ENCODE measurements around the gene AJM1. TPM values are rescaled to one million over a fixed set of nuclear protein-coding genes. Genes with fewer than 3 reads are reported as not detected.

AJM1 gene
- total and polyA plus RNA-seq, 2 experiments from 2014 or later = 2.0 to 7.7 TPM

GRCh38 chr9:136856079-136856476, 13.8 kb downstream of the AJM1 start:
- H3K4me3 ChIP-seq = no peak overlapping the region
- H2AFZ ChIP-seq = no peak overlapping the region
- H3K79me2 ChIP-seq = no peaks in the 10 kb centered on the region
- no peak for DNase-seq (ENCODE audit: low spot score)
- H3K27me3 ChIP-seq = no peaks in the 10 kb centered on the region
- TF ChIP-seq CTCF (IDR thresholded peaks at IDR 0.05; ENCODE audit: poor library complexity) (no peak), EZH2 (IDR thresholded peaks at IDR 0.05; ENCODE audit: borderline replicate concordance) (no peak), EZH2phosphoT487 (IDR thresholded peaks at IDR 0.05; ENCODE audit: low read depth, severe bottlenecking, unreplicated experiment) (no peak)
- H4K20me1 ChIP-seq (ENCODE audit: insufficient read depth, poor library complexity, severe bottlenecking) = no peaks in the 10 kb centered on the region
- 83% methylated on average over 15 of the region's 15 CpGs for WGBS (ENCODE audit: low lambda C conversion rate, missing lambda C conversion rate)
- no peaks in the 10 kb centered on the region for H3K9me3 ChIP-seq (ENCODE audit: low read depth)
- no peaks in the 10 kb centered on the region for H3K36me3 ChIP-seq (replicated peaks; ENCODE audit: insufficient read depth, low read depth)
- peaks cover 16% of the 10 kb centered on the region for H3K4me1 ChIP-seq (ENCODE audit: insufficient read depth)
- no peaks in the 10 kb centered on the region for H3K9me2 ChIP-seq (replicated peaks; ENCODE audit: insufficient read depth)
- no peak overlapping the region for H3K27ac ChIP-seq
- no peak overlapping the region for H3K4me2 ChIP-seq

GRCh38 chr9:136856541-136857141, 14.4 kb downstream of the AJM1 start:
- peak; percentile 7 for DNase-seq (ENCODE audit: low spot score)
- no peak overlapping the region for H3K27ac ChIP-seq

GRCh38 chr9:136857166-136857565, 14.9 kb downstream of the AJM1 start:
- no peak overlapping the region for H3K4me2 ChIP-seq
- H3K27ac ChIP-seq = no peak overlapping the region
- no peaks in the 10 kb centered on the region for H4K20me1 ChIP-seq (ENCODE audit: insufficient read depth, poor library complexity, severe bottlenecking)
- DNase-seq (ENCODE audit: low spot score) = peak; percentile 5
- 92% methylated on average over 19 of the region's 19 CpGs for WGBS (ENCODE audit: low lambda C conversion rate, missing lambda C conversion rate)
- H3K36me3 ChIP-seq (replicated peaks; ENCODE audit: insufficient read depth, low read depth) = no peaks in the 10 kb centered on the region
- no peak for TF ChIP-seq EZH2phosphoT487 (IDR thresholded peaks at IDR 0.05; ENCODE audit: low read depth, severe bottlenecking, unreplicated experiment)
- no peak for TF ChIP-seq CTCF (IDR thresholded peaks at IDR 0.05; ENCODE audit: poor library complexity)
- TF ChIP-seq EZH2 (IDR thresholded peaks at IDR 0.05; ENCODE audit: borderline replicate concordance) = no peak
- H3K4me3 ChIP-seq = no peak overlapping the region
- no peak overlapping the region for H2AFZ ChIP-seq
- no peaks in the 10 kb centered on the region for H3K9me2 ChIP-seq (replicated peaks; ENCODE audit: insufficient read depth)
- H3K4me1 ChIP-seq (ENCODE audit: insufficient read depth) = peaks cover 16% of the 10 kb centered on the region
- H3K79me2 ChIP-seq = no peaks in the 10 kb centered on the region
- H3K9me3 ChIP-seq (ENCODE audit: low read depth) = no peaks in the 10 kb centered on the region
- H3K27me3 ChIP-seq = no peaks in the 10 kb centered on the region

More at GRCh38 chr9:136856541-136857141, 14.4 kb downstream of the AJM1 start:
- no peak for TF ChIP-seq EZH2phosphoT487 (IDR thresholded peaks at IDR 0.05; ENCODE audit: low read depth, severe bottlenecking, unreplicated experiment)
- no peak for TF ChIP-seq CTCF (IDR thresholded peaks at IDR 0.05; ENCODE audit: poor library complexity)
- TF ChIP-seq EZH2 (IDR thresholded peaks at IDR 0.05; ENCODE audit: borderline replicate concordance) = no peak
- H2AFZ ChIP-seq = no peak overlapping the region
- H3K27me3 ChIP-seq = no peaks in the 10 kb centered on the region
- WGBS (ENCODE audit: low lambda C conversion rate, missing lambda C conversion rate) = 91% methylated on average over 12 of the region's 14 CpGs
- no peaks in the 10 kb centered on the region for H3K9me2 ChIP-seq (replicated peaks; ENCODE audit: insufficient read depth)
- H3K79me2 ChIP-seq = no peaks in the 10 kb centered on the region
- peaks cover 16% of the 10 kb centered on the region for H3K4me1 ChIP-seq (ENCODE audit: insufficient read depth)
- H3K4me2 ChIP-seq = no peak overlapping the region
- no peaks in the 10 kb centered on the region for H3K9me3 ChIP-seq (ENCODE audit: low read depth)
- no peaks in the 10 kb centered on the region for H4K20me1 ChIP-seq (ENCODE audit: insufficient read depth, poor library complexity, severe bottlenecking)
- no peak overlapping the region for H3K4me3 ChIP-seq
- H3K36me3 ChIP-seq (replicated peaks; ENCODE audit: insufficient read depth, low read depth) = no peaks in the 10 kb centered on the region

Data from hepatocyte (in vitro differentiated cells).